SK-N-SH (cell line): Measurements from ENCODE around the gene PAM16. TPM values are rescaled to one million over a fixed set of nuclear protein-coding genes. Genes with fewer than 3 reads are reported as not detected.

Experiments
- CTCF ChIA-PET: fragments of 300-600, 350-600 bp; formaldehyde crosslinking; extraction: SDS; loops from one replicate; lab custom pipeline; 2021; lab: Yijun Ruan, JAX
- POLR2A ChIA-PET: fragments of 350-600 bp; sonication (Branson Sonifier 250); formaldehyde crosslinking; extraction: SDS; loops from one replicate; lab custom pipeline; 2020; ENCODE audit warnings: antibody characterized with exemption, inconsistent platforms; lab: Yijun Ruan, JAX
- DNase-seq: peaks from one replicate; pipeline ENCODE4 v3.0.0; 2012
- H2AFZ ChIP-seq: fragments of 200-600 bp; sonication (generic); 2 replicates; pipeline ENCODE4 v1.8.1; 2016; ENCODE audit warnings: antibody characterized with exemption, mild to moderate bottlenecking, low read depth
- H3F3A ChIP-seq: fragments of 200-600 bp; sonication (generic); replicated peaks from 2 replicates; pipeline ENCODE3; 2016; ENCODE audit warnings: antibody characterized with exemption, mild to moderate bottlenecking; ENCODE audit not compliant: insufficient read depth
- H3K27ac ChIP-seq, 2 experiments: fragments of 200-500 bp in 1 of 2; fragments of 200-600 bp in 1 of 2; sonication (Bioruptor generic) in 1 of 2; sonication (generic), shearing (Covaris generic) in 1 of 2; 2 replicates each; pipeline versions ENCODE4 v1.5.1 to v1.6.1; 2014 to 2016; ENCODE audit warnings: low read depth in 2 of 2, inconsistent platforms in 1 of 2, low read length in 1 of 2, mild to moderate bottlenecking in 1 of 2, mixed read lengths in 1 of 2
- H3K27me3 ChIP-seq: fragments of 200-600 bp; sonication (generic), shearing (Covaris generic); 2 replicates; pipeline ENCODE4 v1.6.1; 2016; ENCODE audit warnings: mixed run types; ENCODE audit not compliant: insufficient read depth
- H3K36me3 ChIP-seq, 2 experiments: fragments of 200-500 bp in 1 of 2; fragments of 200-600 bp in 1 of 2; sonication (Bioruptor generic) in 1 of 2; sonication (generic) in 1 of 2; replicated peaks in 1 of 2; 2 replicates each; pipeline versions ENCODE3 to v1.5.1; 2014 to 2016; ENCODE audit warnings: low read length in 1 of 2, mild to moderate bottlenecking in 1 of 2; ENCODE audit not compliant: insufficient read depth in 2 of 2, control insufficient read depth in 1 of 2
- H3K4me1 ChIP-seq, 2 experiments: fragments of 200-500 bp in 1 of 2; fragments of 200-600 bp in 1 of 2; sonication (Bioruptor generic) in 1 of 2; sonication (generic), shearing (Covaris generic) in 1 of 2; 2 replicates each; pipeline versions ENCODE4 v1.5.1 to v1.6.1; 2014 to 2016; ENCODE audit warnings: low read depth in 1 of 2, low read length in 1 of 2, mixed run types in 1 of 2; ENCODE audit not compliant: insufficient read depth in 2 of 2, control insufficient read depth in 1 of 2
- H3K4me2 ChIP-seq: fragments of 200-600 bp; sonication (generic), shearing (Covaris generic); 2 replicates; pipeline ENCODE4 v1.6.1; 2017; ENCODE audit warnings: mixed run types
- H3K4me3 ChIP-seq, 2 experiments: fragments of 200-500 bp in 1 of 2; fragments of 200-600 bp in 1 of 2; sonication (Bioruptor generic) in 1 of 2; sonication (generic), shearing (Covaris generic) in 1 of 2; 2 replicates each; pipeline versions ENCODE4 v1.5.1 to v1.8.1; 2014 to 2016; ENCODE audit warnings: low read depth in 2 of 2, inconsistent platforms in 1 of 2, low read length in 1 of 2, mild to moderate bottlenecking in 1 of 2, mixed read lengths in 1 of 2, moderate library complexity in 1 of 2
- H3K79me2 ChIP-seq: fragments of 200-600 bp; sonication (generic); 2 replicates; pipeline ENCODE4 v1.8.1; 2017; ENCODE audit warnings: mild to moderate bottlenecking; ENCODE audit not compliant: insufficient read depth
- H3K9ac ChIP-seq: fragments of 200-600 bp; sonication (generic); 2 replicates; pipeline ENCODE4 v1.6.1; 2017; ENCODE audit warnings: mixed run types
- H3K9me2 ChIP-seq: fragments of 200-600 bp; sonication (generic); 2 replicates; pipeline ENCODE4 v1.6.1; 2017; ENCODE audit warnings: mixed run types
- H3K9me3 ChIP-seq: fragments of 200-600 bp; sonication (generic); 2 replicates; pipeline ENCODE4 v1.6.1; 2017; ENCODE audit warnings: mixed run types, mild to moderate bottlenecking, moderate library complexity
- H4K20me1 ChIP-seq: fragments of 200-600 bp; sonication (generic); 2 replicates; pipeline ENCODE4 v1.6.1; 2017; ENCODE audit warnings: mild to moderate bottlenecking, mixed run types; ENCODE audit not compliant: insufficient read depth
- ELF1 ChIP-seq: IDR thresholded peaks from 2 replicates; pipeline ENCODE4 v1.4.0; 2012
- EZH2phosphoT487 ChIP-seq: fragments of 200-600 bp; sonication (generic); IDR thresholded peaks from 2 replicates; pipeline ENCODE4 v1.6.1; 2017; ENCODE audit warnings: low read depth, mixed run types, mild to moderate bottlenecking, antibody characterized with exemption, moderate library complexity, borderline replicate concordance
- FOSL2 ChIP-seq: IDR thresholded peaks from 2 replicates; pipeline ENCODE4 v1.4.0; 2012; ENCODE audit warnings: low read depth, mild to moderate bottlenecking, moderate library complexity, borderline replicate concordance
- GATA2 ChIP-seq: sonication (generic); formaldehyde crosslinking; IDR thresholded peaks from 2 replicates; pipeline ENCODE4 v1.5.0; 2020; ENCODE audit warnings: mild to moderate bottlenecking, missing genetic modification reagents
- MXI1 ChIP-seq: IDR thresholded peaks from 2 replicates; pipeline ENCODE4 v1.6.1; 2012; ENCODE audit warnings: mild to moderate bottlenecking, low read depth, low read length, improper control_type of control experiment
- RCOR1 ChIP-seq: fragments of 150-350 bp; IDR thresholded peaks from 2 replicates; pipeline ENCODE4 v1.6.1; 2017; ENCODE audit warnings: antibody characterized with exemption, low read length
- SIN3A ChIP-seq: IDR thresholded peaks from 2 replicates; pipeline ENCODE4 v1.6.1; 2012; ENCODE audit warnings: low read depth, mild to moderate bottlenecking, low read length, moderate library complexity, borderline replicate concordance
- SMC3 ChIP-seq: IDR thresholded peaks from 2 replicates; pipeline ENCODE4 v1.6.1; 2012; ENCODE audit warnings: low read depth, low read length, improper control_type of control experiment
- TEAD4 ChIP-seq: IDR thresholded peaks from 2 replicates; pipeline ENCODE4 v1.4.0; 2012; ENCODE audit warnings: mild to moderate bottlenecking, borderline replicate concordance; ENCODE audit not compliant: insufficient read depth
- USF1 ChIP-seq: IDR thresholded peaks from 2 replicates; pipeline ENCODE4 v1.4.0; 2012; ENCODE audit warnings: low read depth, borderline replicate concordance
- USF2 ChIP-seq: fragments of 150-350 bp; IDR thresholded peaks from 2 replicates; pipeline ENCODE4 v1.6.1; 2017; ENCODE audit warnings: antibody characterized with exemption, low read length, low read depth, borderline replicate concordance
- whole genome bisulfite sequencing: methylation state at CpG from one replicate; pipeline ENCODE4 v1.1.6; 2017; ENCODE audit warnings: low lambda C conversion rate; 5-methylcytosine and 5-hydroxymethylcytosine counted together
- polyA plus RNA-seq, 3 experiments: library from polyadenylated mRNA; depleted of rRNA; stranded (reverse); fragments of >200 nt; gene quantifications; 2 replicates each; pipeline ENCODE4 v1.2.3, GENCODE V29; 2012
- TF ChIP-seq, protein P1 (sequence below): IDR thresholded peaks from 2 replicates; pipeline ENCODE4 v1.4.0; 2012; ENCODE audit warnings: low read depth, borderline replicate concordance
- TF ChIP-seq, protein P2 (sequence below): IDR thresholded peaks from 2 replicates; pipeline ENCODE4 v1.4.0; 2012; ENCODE audit warnings: low read depth

PAM16 gene
- polyA plus RNA-seq, 1 of the 3 experiments (the other 2 are of a cell fraction), result 96.4 TPM

DNA sequence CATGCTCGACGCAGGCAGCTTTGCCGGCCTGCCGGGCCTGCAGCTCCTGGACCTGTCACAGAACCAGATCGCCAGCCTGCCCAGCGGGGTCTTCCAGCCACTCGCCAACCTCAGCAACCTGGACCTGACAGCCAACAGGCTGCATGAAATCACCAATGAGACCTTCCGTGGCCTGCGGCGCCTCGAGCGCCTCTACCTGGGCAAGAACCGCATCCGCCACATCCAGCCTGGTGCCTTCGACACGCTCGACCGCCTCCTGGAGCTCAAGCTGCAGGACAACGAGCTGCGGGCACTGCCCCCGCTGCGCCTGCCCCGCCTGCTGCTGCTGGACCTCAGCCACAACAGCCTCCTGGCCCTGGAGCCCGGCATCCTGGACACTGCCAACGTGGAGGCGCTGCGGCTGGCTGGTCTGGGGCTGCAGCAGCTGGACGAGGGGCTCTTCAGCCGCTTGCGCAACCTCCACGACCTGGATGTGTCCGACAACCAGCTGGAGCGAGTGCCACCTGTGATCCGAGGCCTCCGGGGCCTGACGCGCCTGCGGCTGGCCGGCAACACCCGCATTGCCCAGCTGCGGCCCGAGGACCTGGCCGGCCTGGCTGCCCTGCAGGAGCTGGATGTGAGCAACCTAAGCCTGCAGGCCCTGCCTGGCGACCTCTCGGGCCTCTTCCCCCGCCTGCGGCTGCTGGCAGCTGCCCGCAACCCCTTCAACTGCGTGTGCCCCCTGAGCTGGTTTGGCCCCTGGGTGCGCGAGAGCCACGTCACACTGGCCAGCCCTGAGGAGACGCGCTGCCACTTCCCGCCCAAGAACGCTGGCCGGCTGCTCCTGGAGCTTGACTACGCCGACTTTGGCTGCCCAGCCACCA lies 30.2 kb upstream of the PAM16 start:
- 97% methylated on average over 29 of the region's 59 CpGs for WGBS
- H3K9me3 ChIP-seq, result no peaks in the 10 kb centered on the region
- peaks cover 26% of the 10 kb centered on the region; the same call in 1 of the 2 replicates for H3K79me2 ChIP-seq
- DNase-seq, result no peak
- peaks cover 45% of the 10 kb centered on the region for H4K20me1 ChIP-seq
- H3F3A ChIP-seq, result peaks cover 26% of the 10 kb centered on the region
- H3K4me2 ChIP-seq, result no peak overlapping the region
- H2AFZ ChIP-seq, result no peak overlapping the region
- no peaks in the 10 kb centered on the region for H3K27me3 ChIP-seq
- H3K36me3 ChIP-seq, result peaks cover 0 to 35% of the 10 kb centered on the region in 2 experiments
- no peak overlapping the region for H3K9ac ChIP-seq
- H3K4me3 ChIP-seq, result no peak overlapping the region
- no peak overlapping the region; a peak in 1 of 4 replicates for H3K27ac ChIP-seq
- POLR2A ChIA-PET, result interaction anchor here (1.1 kb wide), 1 partner anchor 8 kb away, joined by 4 read pairs; no protein-coding TSS in a partner anchor
- H3K4me1 ChIP-seq, result peaks cover 28 to 69% of the 10 kb centered on the region in 2 experiments; a peak in 3 of 4 replicates
- TF ChIP-seq EZH2phosphoT487, result no peak
- no peak for TF ChIP-seq USF2
- TF ChIP-seq, protein P1, sequence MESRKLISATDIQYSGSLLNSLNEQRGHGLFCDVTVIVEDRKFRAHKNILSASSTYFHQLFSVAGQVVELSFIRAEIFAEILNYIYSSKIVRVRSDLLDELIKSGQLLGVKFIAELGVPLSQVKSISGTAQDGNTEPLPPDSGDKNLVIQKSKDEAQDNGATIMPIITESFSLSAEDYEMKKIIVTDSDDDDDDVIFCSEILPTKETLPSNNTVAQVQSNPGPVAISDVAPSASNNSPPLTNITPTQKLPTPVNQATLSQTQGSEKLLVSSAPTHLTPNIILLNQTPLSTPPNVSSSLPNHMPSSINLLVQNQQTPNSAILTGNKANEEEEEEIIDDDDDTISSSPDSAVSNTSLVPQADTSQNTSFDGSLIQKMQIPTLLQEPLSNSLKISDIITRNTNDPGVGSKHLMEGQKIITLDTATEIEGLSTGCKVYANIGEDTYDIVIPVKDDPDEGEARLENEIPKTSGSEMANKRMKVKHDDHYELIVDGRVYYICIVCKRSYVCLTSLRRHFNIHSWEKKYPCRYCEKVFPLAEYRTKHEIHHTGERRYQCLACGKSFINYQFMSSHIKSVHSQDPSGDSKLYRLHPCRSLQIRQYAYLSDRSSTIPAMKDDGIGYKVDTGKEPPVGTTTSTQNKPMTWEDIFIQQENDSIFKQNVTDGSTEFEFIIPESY, result no peak
- no peak for TF ChIP-seq SIN3A
- TF ChIP-seq, protein P2, sequence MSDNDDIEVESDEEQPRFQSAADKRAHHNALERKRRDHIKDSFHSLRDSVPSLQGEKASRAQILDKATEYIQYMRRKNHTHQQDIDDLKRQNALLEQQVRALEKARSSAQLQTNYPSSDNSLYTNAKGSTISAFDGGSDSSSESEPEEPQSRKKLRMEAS, result no peak
- no peak for TF ChIP-seq ELF1
- no peak for TF ChIP-seq GATA2 (CRISPR knock-in tag)
- no peak for TF ChIP-seq USF1
- no peak for TF ChIP-seq MXI1
- no peak for TF ChIP-seq RCOR1
- no peak for TF ChIP-seq FOSL2
- TF ChIP-seq SMC3, result no peak
- no peak for TF ChIP-seq TEAD4
- TF ChIP-seq, all 33 proteins: peak for 0
- CTCF ChIA-PET, result interaction anchor here (1.5 to 32.1 kb wide), 4 partner anchors 8 to 22 kb away, joined by 3 to 558 read pairs (median 8); no protein-coding TSS in a partner anchor
- H3K9me2 ChIP-seq, result no peaks in the 10 kb centered on the region
